Motor neuron (in vitro differentiated cells): ENCODE data around the gene HYOU1. TPM values are rescaled to one million over a fixed set of nuclear protein-coding genes. Genes with fewer than 3 reads are reported as not detected.
"Not testable (repeated sequence)": the region's sequence is repeated elsewhere in the genome, so short reads cannot be mapped to it uniquely, and the experiment has no call there.

Experiments
- ATAC-seq, 8 experiments: fragments of 200-7000 bp; cut with Tn5 transposase; replicated peaks in 6 of 8; 2 replicates each; pipeline ENCODE4 v1.8.0; 2021; ENCODE audit warnings: mild to moderate bottlenecking in 8 of 8, moderate library complexity in 8 of 8
- H3K27ac ChIP-seq, 2 donors: fragments of 250-450 bp; sonication (Bioruptor Pico); 2 replicates each; pipeline ENCODE4 v1.9.0; 2021; ENCODE audit warnings: antibody characterized with exemption in 2 of 2, mild to moderate bottlenecking in 2 of 2, moderate library complexity in 1 of 2
- H3K4me1 ChIP-seq, 2 donors: fragments of 250-450 bp; sonication (Bioruptor Pico); replicated peaks in 1 of 2; 2 replicates each; pipeline ENCODE4 v1.6.1; 2021; ENCODE audit warnings: antibody characterized with exemption in 2 of 2, mild to moderate bottlenecking in 2 of 2, moderate library complexity in 1 of 2
- H3K4me3 ChIP-seq, 5 donors: fragments of 250-450 bp; sonication (Bioruptor Pico); 2 replicates each; pipeline ENCODE4 v1.9.0; 2021; ENCODE audit warnings: antibody characterized with exemption in 5 of 5, mild to moderate bottlenecking in 5 of 5, moderate library complexity in 4 of 5
- WGBS, 10 experiments: fragments of 450-650 bp; shearing (Covaris generic); methylation state at CpG; one replicate each; pipeline ENCODE4 v1.0.0; 2022; 5-methylcytosine and 5-hydroxymethylcytosine counted together
- in situ Hi-C, 9 experiments: fragments of 400-800 bp; cut with MboI; loops; one replicate each; pipeline ENCODE4 v1.15.0; 2021; ENCODE audit warnings: low sequenced_read_pairs in 9 of 9, low pct_unique_long_range_greater_than_20kb in 2 of 9; ENCODE audit not compliant: unreplicated experiment in 9 of 9
- total RNA-seq, 8 experiments: library from RNA; unstranded; fragments of 300-600 nt; gene quantifications; 2 replicates each; pipeline versions ENCODE4 v1.2.3 to v1.2.4, GENCODE V29; 2022

The HYOU1 gene
- total RNA-seq, 8 experiments from 2014 or later: 85.0 to 152 (median 116) TPM

- WGBS, 10 experiments: 20 to 72% (median 45%) methylated on average over 1 to 2 of the region's 2 CpGs; no CpG with 5 or more reads in 4 of the 10 experiments
- Histone ChIP-seq H3K27ac (no peak overlapping the region), H3K4me3 (peak overlapping the region; percentile 60 to 83 (median 72)), H3K4me1 (peaks cover 15 to 19% of the 10 kb centered on the region in 2 donors)
- in situ Hi-C loops: no loop called here
- ATAC-seq: no peak
Observed at GRCh38 chr11:119019996-119020395, 37.0 kb downstream of the HYOU1 start.

DNA sequence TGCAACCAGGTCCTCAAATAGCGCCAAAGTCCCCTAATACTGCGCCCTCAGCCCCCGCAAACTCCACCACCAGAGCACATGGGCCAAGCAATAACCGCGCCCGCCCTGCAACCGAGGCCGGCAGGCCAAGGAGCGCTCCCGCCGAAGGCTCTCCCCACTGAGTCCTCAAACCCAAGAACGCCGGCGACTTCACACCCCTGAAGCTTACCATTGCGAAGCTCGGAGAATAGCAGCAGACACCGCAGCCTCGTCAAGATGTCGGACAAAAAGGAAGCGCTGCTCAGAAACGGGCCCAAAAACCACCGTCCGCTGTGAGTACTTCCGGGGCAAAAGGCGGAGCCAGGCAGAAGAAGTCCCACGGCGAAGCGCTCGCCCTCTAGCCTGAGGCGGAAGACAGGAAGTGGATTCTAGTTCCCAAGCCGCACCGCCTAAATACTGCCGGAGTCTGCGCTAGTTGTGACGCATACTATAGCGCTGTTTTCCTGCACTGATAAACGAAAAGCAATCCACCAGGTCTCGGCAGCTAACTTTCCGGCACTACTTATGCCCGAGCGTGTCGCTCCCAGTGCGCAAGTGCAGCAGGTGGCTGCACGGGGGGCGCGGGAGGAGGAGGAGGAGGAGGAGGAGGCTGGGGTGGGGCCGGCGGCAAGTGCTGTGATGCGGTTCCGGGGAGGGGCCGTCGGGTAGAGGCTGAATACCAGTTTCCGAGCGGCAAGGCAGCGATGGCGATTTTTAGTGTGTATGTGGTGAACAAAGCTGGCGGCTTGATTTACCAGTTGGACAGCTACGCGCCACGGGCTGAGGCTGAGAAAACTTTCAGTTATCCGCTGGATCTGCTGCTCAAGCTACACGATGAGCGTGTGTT lies 38.7 kb downstream of the HYOU1 start, which contains the start of the genes RPS25 and TRAPPC4:
TSS of gene RPS25 (minus strand) at position 270 of the 865 bp plus-strand sequence. CDS start at position 211, 59 bp downstream.
TSS of gene TRAPPC4 (plus strand) at position 693 of the 865 bp plus-strand sequence. CDS start at position 723, 30 bp downstream.
- 0 to 20% (median 0%) methylated on average over 1 to 16 of the region's 63 CpGs; no CpG with 5 or more reads in 3 of the 10 experiments for WGBS, 10 experiments
- Histone ChIP-seq H3K27ac (peak within 1 kb of the TSS; percentile 81 to 96), H3K4me1 (peaks cover 15 to 19% of the 10 kb centered on the region in 2 donors), H3K4me3 (peak within 1 kb of the TSS; percentile 60 to 83 (median 72))
- peak; percentile 89 to 96 (median 94) for ATAC-seq
- in situ Hi-C loops: no loop called here

GRCh38 chr11:119017377-119017776 lies 39.6 kb downstream of the HYOU1 start:
- peaks cover 15 to 19% of the 10 kb centered on the region in 2 donors for H3K4me1 ChIP-seq
- H3K4me3 ChIP-seq: peak overlapping the region; percentile 60 to 83 (median 72)
- 0 to 25% (median 3%) methylated on average over 1 to 10 of the region's 10 CpGs for WGBS, 10 experiments
- ATAC-seq, in situ Hi-C loops: not testable (repeated sequence)
- H3K27ac ChIP-seq: peak overlapping the region; percentile 81 to 96

DNA sequence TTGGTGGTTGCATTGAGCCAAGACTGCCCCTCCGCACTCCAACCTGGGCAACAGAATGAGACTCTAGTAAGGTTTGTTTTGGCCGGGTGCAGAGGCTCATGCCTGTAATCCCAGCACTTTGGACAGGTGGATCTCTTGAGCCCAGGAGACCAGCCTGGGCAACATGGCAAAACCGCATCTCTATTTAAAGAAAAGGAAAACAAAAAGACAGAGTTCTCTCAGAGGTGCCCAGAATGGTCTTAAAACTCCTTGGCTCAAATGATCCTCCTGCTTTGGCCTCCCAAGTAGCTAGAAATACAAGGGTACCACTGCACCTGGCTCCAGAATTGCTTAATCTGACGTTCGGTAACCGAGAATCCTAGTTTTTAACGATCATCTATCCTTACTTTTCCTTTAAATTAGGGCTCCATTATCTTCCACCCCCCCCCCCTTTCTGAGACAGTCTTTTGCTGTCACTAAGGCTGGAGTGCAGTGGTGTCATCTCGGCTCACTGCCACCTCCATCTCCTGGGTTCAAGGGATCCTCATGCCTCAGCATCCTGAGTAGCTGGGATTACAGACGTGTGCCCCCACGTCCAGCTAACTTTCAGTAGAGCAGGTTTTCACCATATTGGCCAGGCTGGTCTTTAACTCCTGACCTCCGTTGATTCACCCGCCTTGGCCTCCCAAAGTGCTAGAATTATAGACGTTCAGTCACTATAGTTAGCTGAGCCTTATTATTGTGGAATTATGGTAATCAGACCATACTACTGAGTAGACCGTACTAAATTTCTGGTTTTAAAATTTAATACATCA lies 40.6 kb downstream of the HYOU1 start:
- WGBS, 10 experiments: 60 to 100% (median 84%) methylated on average over 1 to 12 of the region's 14 CpGs
- Histone ChIP-seq H3K27ac (no peak overlapping the region), H3K4me3 (peak overlapping the region in 2 of 5 donors; percentile 70 to 74), H3K4me1 (peaks cover 15 to 19% of the 10 kb centered on the region in 2 donors)
- in situ Hi-C loops: no loop called here
- ATAC-seq: no peak

DNA sequence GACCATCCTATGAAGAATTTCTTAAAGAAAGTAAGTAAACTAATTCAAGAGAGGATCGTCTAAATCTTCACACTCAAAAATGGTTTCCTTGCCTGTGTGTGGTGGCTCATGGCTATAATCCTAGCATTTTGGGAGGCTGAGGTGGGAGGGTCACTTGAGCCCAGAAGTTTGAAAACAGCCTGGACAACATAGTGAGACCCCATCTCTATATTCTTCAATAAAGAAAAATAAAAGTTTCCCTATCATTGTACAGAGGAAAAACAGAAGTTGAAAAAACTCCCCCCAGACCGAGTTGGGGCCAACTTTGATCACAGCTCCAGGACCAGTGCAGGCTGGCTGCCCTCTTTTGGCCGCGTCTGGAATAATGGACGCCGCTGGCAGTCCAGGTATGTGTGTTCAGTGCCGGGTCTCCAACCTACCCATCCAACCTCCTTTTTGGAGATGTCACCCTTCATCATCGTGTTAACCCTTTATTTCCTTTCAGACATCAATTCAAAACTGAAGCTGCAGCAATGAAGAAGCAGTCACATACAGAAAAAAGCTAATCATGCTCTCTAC lies 41.9 kb downstream of the HYOU1 start:
- in situ Hi-C loops: no loop called here
- Histone ChIP-seq H3K4me1 (peaks cover 13 to 17% of the 10 kb centered on the region in 2 donors), H3K4me3 (no peak overlapping the region), H3K27ac (no peak overlapping the region)
- WGBS, 10 experiments: 0 to 100% (median 80%) methylated on average over 1 to 8 of the region's 8 CpGs; no CpG with 5 or more reads in 2 of the 10 experiments
- no peak for ATAC-seq

DNA sequence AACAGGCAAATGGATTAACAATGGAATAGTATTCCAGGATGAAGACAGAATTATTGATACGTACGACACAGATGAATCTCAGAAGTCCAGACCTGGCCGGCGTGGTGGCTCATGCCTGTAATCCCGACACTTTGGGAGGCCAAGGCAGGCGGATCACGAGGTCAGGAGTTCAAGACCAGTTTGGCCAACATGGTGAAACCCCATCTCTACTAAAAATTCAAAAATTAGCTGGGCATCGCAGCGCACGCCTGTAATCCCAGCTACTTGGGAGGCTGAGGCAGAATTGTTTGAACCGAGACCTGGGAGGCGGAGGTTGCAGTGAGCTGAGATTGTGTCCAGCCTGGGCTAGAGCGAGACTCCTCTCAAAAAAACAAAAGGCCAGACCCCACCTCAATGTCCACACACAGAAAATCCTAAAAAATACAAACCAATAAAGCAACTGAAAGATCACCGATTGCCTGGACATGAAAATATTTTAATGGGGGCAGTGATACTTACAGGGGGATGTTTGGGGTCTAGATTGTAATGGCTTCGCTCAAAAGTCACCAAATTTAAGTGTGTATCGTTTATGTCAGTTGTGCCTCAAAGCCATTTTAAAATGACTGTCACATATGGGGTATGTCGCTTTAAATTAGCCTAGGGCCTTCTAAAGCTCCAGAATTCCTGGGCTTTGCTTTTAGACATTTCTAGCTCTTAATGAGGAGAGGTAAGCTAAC lies 42.6 kb downstream of the HYOU1 start:
- ATAC-seq: no peak
- 67 to 100% (median 92%) methylated on average over 1 to 16 of the region's 17 CpGs for WGBS, 10 experiments
- Histone ChIP-seq H3K27ac (no peak overlapping the region), H3K4me1 (peaks cover 7 to 9% of the 10 kb centered on the region in 2 donors), H3K4me3 (no peak overlapping the region)
- in situ Hi-C loops: no loop called here

DNA sequence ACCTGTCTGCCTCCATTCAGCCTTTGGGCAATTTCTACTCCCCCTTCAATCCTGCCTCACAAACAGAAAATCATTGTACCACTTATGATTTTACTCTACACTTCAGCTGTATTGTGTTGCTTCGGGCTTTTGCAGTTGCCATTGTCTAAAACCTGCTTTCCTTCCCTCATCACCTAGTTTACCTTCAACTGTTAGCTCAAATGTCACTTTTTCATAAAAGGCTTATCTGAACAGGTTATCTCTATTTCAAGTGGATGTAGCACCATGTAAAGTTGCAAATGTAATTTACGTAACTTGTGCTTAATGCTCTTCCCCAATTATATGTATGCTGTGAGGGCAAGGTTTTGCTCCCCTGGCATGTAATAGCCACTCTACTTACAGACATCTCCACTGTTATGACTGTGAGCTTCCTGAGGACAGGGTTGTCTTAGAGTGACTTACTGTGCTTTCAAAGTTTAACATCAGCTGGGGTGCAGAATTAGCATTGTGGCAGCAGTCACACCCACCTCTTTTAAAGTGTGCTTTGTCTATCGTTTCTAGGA lies 44.3 kb downstream of the HYOU1 start:
- 51 to 96% (median 88%) methylated on average over 2 to 3 of the region's 3 CpGs; no CpG with 5 or more reads in 3 of the 10 experiments for WGBS, 10 experiments
- no peak for ATAC-seq
- Histone ChIP-seq H3K4me1 (peaks cover 7 to 9% of the 10 kb centered on the region in 2 donors), H3K4me3 (no peak overlapping the region), H3K27ac (no peak overlapping the region)
- in situ Hi-C loops: no loop called here

DNA sequence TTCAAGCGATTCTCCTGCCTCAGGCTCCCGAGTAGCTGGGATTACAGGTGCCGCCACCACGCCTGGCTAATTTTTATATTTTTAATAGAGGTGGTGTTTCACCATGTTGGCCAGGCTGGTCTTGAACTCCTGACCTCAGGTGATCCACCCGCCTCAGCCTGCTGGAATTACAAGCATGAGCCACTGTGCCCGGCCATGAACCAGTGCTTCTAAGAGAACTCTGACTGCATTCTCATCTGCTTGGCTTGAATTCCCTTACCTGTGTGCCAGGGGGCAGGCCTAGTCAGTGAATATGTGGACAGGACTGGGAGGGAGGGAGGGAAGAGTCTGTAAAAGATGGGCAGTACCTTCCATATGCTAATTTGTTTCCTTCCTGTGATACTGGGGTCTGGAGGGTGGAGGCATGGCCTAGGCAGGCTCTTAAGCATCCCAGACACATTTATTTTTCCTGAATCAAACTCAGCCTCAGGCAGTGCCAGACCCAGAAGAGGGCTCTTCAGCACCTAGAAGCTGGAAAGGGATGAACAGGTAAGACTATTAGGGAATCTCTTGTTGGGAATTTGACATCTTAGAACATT lies 45.4 kb downstream of the HYOU1 start:
- ATAC-seq: peak in 6 of 8 experiments; percentile 12 to 67 (median 34)
- 80 to 100% (median 81%) methylated on average over 1 to 5 of the region's 6 CpGs; no CpG with 5 or more reads in 7 of the 10 experiments for WGBS, 10 experiments
- H3K4me1 ChIP-seq: peaks cover 0 to under 1% of the 10 kb centered on the region in 2 donors
- in situ Hi-C loops: no loop called here
- no peak overlapping the region for H3K4me3 ChIP-seq
- no peak overlapping the region for H3K27ac ChIP-seq

DNA sequence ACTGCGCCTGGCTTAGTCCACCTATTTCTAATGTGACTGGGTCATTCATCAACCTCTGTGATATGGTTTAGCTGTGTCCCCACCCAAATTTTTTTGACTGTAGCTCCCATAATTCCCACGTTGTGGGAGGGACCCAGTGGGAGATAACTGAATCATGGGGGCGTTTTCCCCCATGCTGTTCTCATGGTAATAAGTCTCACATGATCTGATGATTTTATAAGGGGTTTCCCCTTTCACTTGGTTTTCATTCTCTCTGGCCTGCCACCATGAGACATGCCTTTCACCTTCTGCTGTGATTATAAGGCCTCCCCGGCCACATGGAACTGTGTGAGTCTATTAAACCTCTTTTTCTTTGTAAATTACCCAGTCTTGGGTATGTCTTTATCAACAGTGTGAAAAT lies 50.3 kb downstream of the HYOU1 start:
- Histone ChIP-seq H3K27ac (no peak overlapping the region), H3K4me1 (no peaks in the 10 kb centered on the region), H3K4me3 (no peak overlapping the region)
- 29 to 100% (median 68%) methylated on average over 1 to 4 of the region's 4 CpGs; no CpG with 5 or more reads in 5 of the 10 experiments for WGBS, 10 experiments
- peak in 2 of 8 experiments; percentile 50 to 74 for ATAC-seq
- in situ Hi-C loops: no loop called here

DNA sequence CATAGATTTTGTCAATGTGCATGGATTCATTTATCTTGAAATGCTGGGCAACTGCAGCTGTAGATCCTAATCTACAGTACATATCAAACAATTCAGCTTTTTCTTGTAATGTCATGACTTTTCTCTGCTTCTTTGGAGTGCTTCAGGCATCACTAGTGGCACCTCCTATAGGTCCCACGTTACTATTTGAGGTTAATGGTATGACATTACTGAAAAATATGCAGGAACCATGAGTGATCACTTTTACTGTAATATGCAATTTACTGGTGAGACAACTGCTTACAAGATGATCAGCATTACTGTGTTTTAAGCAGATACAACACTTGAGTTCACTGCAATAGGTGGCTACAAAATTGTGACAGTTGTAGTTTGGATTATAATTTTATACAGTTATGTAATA lies 56.1 kb downstream of the HYOU1 start:
- ATAC-seq: peak in 1 of 8 experiments; percentile 2
- H3K4me3 ChIP-seq: no peak overlapping the region
- peaks cover 12 to 13% of the 10 kb centered on the region in 2 donors for H3K4me1 ChIP-seq
- H3K27ac ChIP-seq: no peak overlapping the region
- in situ Hi-C loops: no loop called here
- 0 to 100% (median 77%) methylated on average over 1 of the region's 1 CpG; no CpG with 5 or more reads in 2 of the 10 experiments for WGBS, 10 experiments

DNA sequence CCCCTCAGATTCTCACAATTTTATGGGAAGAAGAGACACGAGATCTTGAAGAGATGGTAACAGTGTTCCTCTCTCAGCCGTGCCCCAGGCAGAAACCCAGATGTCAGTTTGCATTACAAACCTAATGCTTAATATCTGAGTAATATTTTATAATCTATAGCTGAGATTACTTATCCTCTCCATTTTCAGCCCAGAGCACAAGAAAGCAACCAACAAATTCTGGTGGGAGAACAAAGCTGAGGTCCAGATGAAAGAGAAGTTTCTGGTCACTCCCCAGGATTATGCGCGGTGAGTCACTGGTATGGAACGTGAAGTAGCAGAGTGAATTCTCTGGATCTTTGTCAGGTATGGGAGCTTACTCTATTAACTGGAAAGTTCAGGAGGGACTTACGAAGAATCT lies 58.2 kb downstream of the HYOU1 start:
- Histone ChIP-seq H3K4me3 (peak overlapping the region; percentile 71 to 87 (median 74)), H3K4me1 (peaks cover 12 to 13% of the 10 kb centered on the region in 2 donors), H3K27ac (no peak overlapping the region)
- in situ Hi-C loops: no loop called here
- WGBS, 10 experiments: 0 to 36% (median 26%) methylated on average over 1 to 6 of the region's 6 CpGs; no CpG with 5 or more reads in 2 of the 10 experiments
- peak in 3 of 8 experiments; percentile 28 to 48 (median 40) for ATAC-seq
